Thoracic aorta (tissue), 2 donors: ENCODE data around the gene NIPBL. TPM values are rescaled to one million over a fixed set of nuclear protein-coding genes. Genes with fewer than 3 reads are reported as not detected.

Experiments used
- ATAC-seq: fragments of 150-250 bp; one replicate; pipeline ENCODE4 v1.8.0; 2017; ENCODE audit warnings: low read depth; ENCODE audit not compliant: insufficient number of reproducible peaks, low FRiP score
- DNase-seq: peaks from one replicate; pipeline ENCODE4 v3.0.0-alpha.2; 2020; ENCODE audit warnings: low spot score
- H3K27ac ChIP-seq, 2 donors: fragments of 200-600 bp; sonication (generic); 1 replicate in 1 of 2; 2 replicates in 1 of 2; pipeline ENCODE4 v1.5.1; 2016; ENCODE audit warnings: mild to moderate bottlenecking in 2 of 2, moderate library complexity in 2 of 2
- H3K27me3 ChIP-seq: fragments of 200-600 bp; sonication (generic); replicated peaks from 2 replicates; pipeline ENCODE4 v1.6.0; 2016; ENCODE audit warnings: mild to moderate bottlenecking; ENCODE audit not compliant: insufficient read depth
- H3K36me3 ChIP-seq: fragments of 200-600 bp; sonication (generic); one replicate; pipeline ENCODE4 v1.5.1; 2016
- H3K4me1 ChIP-seq, 2 donors: fragments of 200-600 bp; sonication (generic); 1 replicate in 1 of 2; 2 replicates in 1 of 2; pipeline versions ENCODE4 v1.5.1 to v1.6.0; 2016; ENCODE audit warnings: low read depth in 2 of 2, mild to moderate bottlenecking in 1 of 2; ENCODE audit not compliant: control insufficient read depth in 1 of 2
- H3K4me3 ChIP-seq: fragments of 200-600 bp; sonication (generic); 2 replicates; pipeline ENCODE4 v1.5.1; 2016; ENCODE audit warnings: mild to moderate bottlenecking
- H3K9me3 ChIP-seq: fragments of 200-600 bp; sonication (generic); 2 replicates; pipeline ENCODE4 v1.5.1; 2016
- CTCF ChIP-seq: fragments of 200-600 bp; sonication (generic); IDR thresholded peaks from one replicate; pipeline ENCODE4 v1.5.1; 2019; ENCODE audit warnings: antibody characterized with exemption
- total RNA-seq, 2 donors: library from RNA; depleted of rRNA; stranded (reverse); fragments of >200 nt; gene quantifications; one replicate each; pipeline versions ENCODE4 v1.1.0 to v1.2.3, GENCODE V29; 2016

The NIPBL gene
- total RNA-seq, 2 donors from 2014 or later: 38.6 to 50.8 TPM

- Histone ChIP-seq H3K4me3 (no peak overlapping the region), H3K9me3 (no peaks in the 10 kb centered on the region), H3K36me3 (no peaks in the 10 kb centered on the region), H3K27ac (no peak overlapping the region), H3K4me1 (peaks cover 14 to 47% of the 10 kb centered on the region in 2 donors), H3K27me3 (no peaks in the 10 kb centered on the region)
- ATAC-seq (no peak), DNase-seq (no peak)
- no peak for TF ChIP-seq CTCF
These were observed 67.0 kb downstream of the NIPBL start for GRCh38 chr5:36943584-36943983.

GRCh38 chr5:36944024-36944423 lies 67.5 kb downstream of the NIPBL start:
- H3K4me1 ChIP-seq: peaks cover 14 to 44% of the 10 kb centered on the region in 2 donors
- H3K36me3 ChIP-seq: no peaks in the 10 kb centered on the region
- H3K4me3 ChIP-seq: no peak overlapping the region
- no peak for ATAC-seq
- H3K27ac ChIP-seq: no peak overlapping the region
- DNase-seq: no peak
- no peak for TF ChIP-seq CTCF
- no peaks in the 10 kb centered on the region for H3K27me3 ChIP-seq
- H3K9me3 ChIP-seq: no peaks in the 10 kb centered on the region

- Histone ChIP-seq H3K27me3 (no peaks in the 10 kb centered on the region), H3K27ac (no peak overlapping the region), H3K36me3 (no peaks in the 10 kb centered on the region), H3K4me1 (peaks cover 16 to 40% of the 10 kb centered on the region in 2 donors), H3K9me3 (no peaks in the 10 kb centered on the region), H3K4me3 (no peak overlapping the region)
- no peak for DNase-seq
- ATAC-seq: no peak
- peak; percentile 47 for TF ChIP-seq CTCF
These were observed 68.1 kb downstream of the NIPBL start for GRCh38 chr5:36944607-36945225.

- ATAC-seq: no peak
- H3K4me1 ChIP-seq: peaks cover 17 to 40% of the 10 kb centered on the region in 2 donors
- TF ChIP-seq CTCF: no peak
These were observed 69.1 kb downstream of the NIPBL start for GRCh38 chr5:36945687-36946086.

GRCh38 chr5:36946101-36946500 lies 69.5 kb downstream of the NIPBL start:
- Histone ChIP-seq H3K4me3 (no peak overlapping the region), H3K27me3 (no peaks in the 10 kb centered on the region), H3K4me1 (peaks cover 22 to 42% of the 10 kb centered on the region in 2 donors), H3K27ac (no peak overlapping the region), H3K36me3 (no peaks in the 10 kb centered on the region), H3K9me3 (no peaks in the 10 kb centered on the region)
- ATAC-seq: no peak
- no peak for DNase-seq
- no peak for TF ChIP-seq CTCF

More at GRCh38 chr5:36945687-36946086, 69.1 kb downstream of the NIPBL start:
- H3K27me3 ChIP-seq: no peaks in the 10 kb centered on the region
- no peaks in the 10 kb centered on the region for H3K9me3 ChIP-seq
- H3K36me3 ChIP-seq: no peaks in the 10 kb centered on the region
- no peak overlapping the region for H3K27ac ChIP-seq
- H3K4me3 ChIP-seq: no peak overlapping the region
- no peak for DNase-seq
